ENCODE results near the gene PPRC1. TPM values are rescaled to one million over a fixed set of nuclear protein-coding genes. Genes with fewer than 3 reads are reported as not detected.

Gene PPRC1
- total RNA-seq, 1 donor from 2014 or later = 62.6 TPM

GRCh38 chr10:102090772-102091171, 42.1 kb upstream of the PPRC1 start:
- Mint-ChIP-seq H3K27ac (no peak overlapping the region), H3K4me3 (no peak overlapping the region), H3K9me3 (no peaks in the 10 kb centered on the region), H3K4me1 (no peaks in the 10 kb centered on the region), H3K27me3 (ENCODE audit: low read depth) (no peaks in the 10 kb centered on the region), H3K36me3 (peaks cover 13% of the 10 kb centered on the region)
- no peak for DNase-seq (ENCODE audit: low spot score in 2 of 2, unreplicated experiment in 2 of 2)
- TF ChIP-seq CTCF (IDR thresholded peaks at IDR 0.05; ENCODE audit: unreplicated experiment) = no peak

DNA sequence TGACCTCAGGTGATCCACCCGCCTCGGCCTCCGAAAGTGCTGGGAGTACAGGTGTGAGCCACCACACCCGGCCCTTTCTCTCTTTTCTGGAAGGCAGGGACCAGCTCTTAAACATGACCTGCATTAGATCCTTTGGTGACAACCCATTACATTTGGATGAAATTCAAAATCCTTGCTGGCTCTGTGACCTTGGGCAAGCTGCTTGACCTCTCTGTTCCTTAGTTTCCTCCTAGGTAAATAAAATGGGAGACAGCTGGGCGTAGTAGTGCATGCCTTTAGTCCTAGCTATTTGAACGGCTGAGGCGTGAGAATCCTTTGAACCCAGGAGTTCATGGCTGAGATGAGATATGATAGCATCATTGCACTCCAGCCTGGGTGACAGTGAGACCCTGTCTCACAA, 36.4 kb upstream of the PPRC1 start:
- Mint-ChIP-seq H3K36me3 (peaks cover 19% of the 10 kb centered on the region), H3K9me3 (no peaks in the 10 kb centered on the region), H3K4me1 (no peaks in the 10 kb centered on the region), H3K4me3 (no peak overlapping the region), H3K27ac (no peak overlapping the region), H3K27me3 (ENCODE audit: low read depth) (no peaks in the 10 kb centered on the region)
- no peak for TF ChIP-seq CTCF (IDR thresholded peaks at IDR 0.05; ENCODE audit: unreplicated experiment)
- no peak for DNase-seq (ENCODE audit: low spot score in 2 of 2, unreplicated experiment in 2 of 2)

- Mint-ChIP-seq H3K9me3 (no peaks in the 10 kb centered on the region), H3K36me3 (peaks cover 15% of the 10 kb centered on the region), H3K4me1 (no peaks in the 10 kb centered on the region), H3K27me3 (ENCODE audit: low read depth) (no peaks in the 10 kb centered on the region), H3K4me3 (no peak overlapping the region), H3K27ac (no peak overlapping the region)
- TF ChIP-seq CTCF (IDR thresholded peaks at IDR 0.05; ENCODE audit: unreplicated experiment) = no peak
- DNase-seq (ENCODE audit: low spot score in 2 of 2, unreplicated experiment in 2 of 2) = no peak
Measured at GRCh38 chr10:102101152-102101551, 31.7 kb upstream of the PPRC1 start.

DNA sequence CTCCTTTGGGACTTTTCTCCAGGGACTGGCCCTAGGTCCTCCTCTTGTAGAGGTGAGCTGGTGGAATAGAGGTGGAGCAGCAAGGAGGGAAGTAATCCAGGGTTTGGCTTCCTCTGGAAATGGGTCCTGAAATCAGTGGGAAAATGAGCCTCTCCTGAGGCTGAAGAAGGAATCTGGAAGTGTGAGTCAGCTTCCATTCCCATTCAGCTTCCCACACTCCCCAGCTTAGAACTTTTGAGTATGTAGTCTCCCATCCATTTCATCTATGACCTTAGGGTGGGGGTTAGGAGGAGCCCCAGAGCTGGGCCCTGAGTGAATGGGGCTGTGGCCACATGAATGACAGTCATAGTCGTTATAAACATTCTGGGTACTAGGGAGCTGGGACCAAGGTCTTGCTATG, 30.4 kb upstream of the PPRC1 start:
- Mint-ChIP-seq H3K4me3 (no peak overlapping the region), H3K4me1 (no peaks in the 10 kb centered on the region), H3K36me3 (peaks cover 13% of the 10 kb centered on the region), H3K27ac (no peak overlapping the region), H3K9me3 (no peaks in the 10 kb centered on the region), H3K27me3 (ENCODE audit: low read depth) (no peaks in the 10 kb centered on the region)
- DNase-seq (ENCODE audit: low spot score in 2 of 2, unreplicated experiment in 2 of 2) = no peak
- TF ChIP-seq CTCF (IDR thresholded peaks at IDR 0.05; ENCODE audit: unreplicated experiment) = no peak

DNA sequence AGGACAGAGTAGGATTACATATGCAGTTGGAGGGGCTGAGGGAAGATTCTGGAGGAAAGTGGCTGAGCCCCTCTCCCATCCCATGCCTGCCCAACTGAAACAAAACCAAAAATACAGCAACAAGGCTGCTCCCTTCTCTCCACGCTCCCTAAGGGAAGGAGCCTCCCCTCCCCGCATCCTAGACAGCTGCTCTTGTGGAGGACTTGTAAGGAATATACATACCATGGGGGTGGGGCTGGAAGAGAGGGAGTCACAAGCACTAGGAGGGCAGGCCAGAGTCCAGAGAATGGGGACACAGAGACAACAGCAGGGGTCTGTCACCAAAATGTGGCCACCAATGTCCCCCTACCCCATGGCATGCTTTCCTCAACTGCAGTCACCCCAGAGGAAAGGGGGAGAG, 25.8 kb upstream of the PPRC1 start:
- Mint-ChIP-seq H3K27me3 (ENCODE audit: low read depth) (no peaks in the 10 kb centered on the region), H3K27ac (no peak overlapping the region), H3K4me3 (no peak overlapping the region), H3K4me1 (no peaks in the 10 kb centered on the region), H3K9me3 (no peaks in the 10 kb centered on the region), H3K36me3 (peaks cover 28% of the 10 kb centered on the region)
- no peak for DNase-seq (ENCODE audit: low spot score in 2 of 2, unreplicated experiment in 2 of 2)
- TF ChIP-seq CTCF (IDR thresholded peaks at IDR 0.05; ENCODE audit: unreplicated experiment) = no peak
